NCI-H1105 treated with DMSO at 0.1 percent for 48 hours (cell line): ENCODE data around the gene RCN1.
"Not testable (repeated sequence)": the region's sequence is repeated elsewhere in the genome, so short reads cannot be mapped to it uniquely, and the experiment has no call there.

Source experiments
- DNase-seq: peaks from one replicate; lab custom pipeline; 2025; lab: John Stamatoyannopoulos, UW

Gene RCN1

GRCh38 chr11:32113200-32113919, 22.5 kb downstream of the RCN1 start:
- DNase-seq, result no peak

- no peak for DNase-seq
Measured at GRCh38 chr11:32113920-32114203, 23.0 kb downstream of the RCN1 start.

- no peak for DNase-seq
Measured at GRCh38 chr11:32115446-32115845, 24.6 kb downstream of the RCN1 start.

GRCh38 chr11:32116668-32117067, 25.8 kb downstream of the RCN1 start:
- no peak for DNase-seq

- DNase-seq, result no peak
Measured at GRCh38 chr11:32118025-32118974, 27.4 kb downstream of the RCN1 start.

- not testable (repeated sequence) for DNase-seq
Measured at GRCh38 chr11:32119139-32119538, 28.3 kb downstream of the RCN1 start.

GRCh38 chr11:32121012-32121411, 30.1 kb downstream of the RCN1 start:
- no peak for DNase-seq

- DNase-seq, result peak; percentile 8
Measured at GRCh38 chr11:32122200-32122599, 31.3 kb downstream of the RCN1 start.

GRCh38 chr11:32131321-32131720, 40.4 kb downstream of the RCN1 start:
- no peak for DNase-seq

- no peak for DNase-seq
Measured at GRCh38 chr11:32136657-32137056, 45.8 kb downstream of the RCN1 start.

GRCh38 chr11:32137263-32137662, 46.4 kb downstream of the RCN1 start:
- DNase-seq, result no peak

- DNase-seq, result no peak
Measured at GRCh38 chr11:32137869-32138268, 47.0 kb downstream of the RCN1 start.

- no peak for DNase-seq
Measured at GRCh38 chr11:32138902-32139301, 48.0 kb downstream of the RCN1 start.

GRCh38 chr11:32139896-32140520, 49.1 kb downstream of the RCN1 start:
- DNase-seq, result no peak

GRCh38 chr11:32141745-32142546, 51.1 kb downstream of the RCN1 start:
- DNase-seq, result no peak

GRCh38 chr11:32143378-32143777, 52.5 kb downstream of the RCN1 start:
- no peak for DNase-seq

- no peak for DNase-seq
Measured at GRCh38 chr11:32145282-32145681, 54.4 kb downstream of the RCN1 start.

- no peak for DNase-seq
Measured at GRCh38 chr11:32148895-32149294, 58.0 kb downstream of the RCN1 start.

GRCh38 chr11:32149748-32150147, 58.9 kb downstream of the RCN1 start:
- no peak for DNase-seq

GRCh38 chr11:32151027-32151426, 60.2 kb downstream of the RCN1 start:
- no peak for DNase-seq

GRCh38 chr11:32152216-32152615, 61.3 kb downstream of the RCN1 start:
- DNase-seq, result peak; percentile 61

- DNase-seq, result no peak
Measured at GRCh38 chr11:32152821-32153220, 61.9 kb downstream of the RCN1 start.
